Neural progenitor cell (in vitro differentiated cells): Measurements from ENCODE around the gene ID4.

Experiments used
- CTCF ChIP-seq: fragments of 200-600 bp; sonication (generic); IDR thresholded peaks from 2 replicates; pipeline ENCODE4 v1.5.1; 2017; ENCODE audit warnings: antibody characterized with exemption, mild to moderate bottlenecking
- EZH2 ChIP-seq: fragments of 200-600 bp; sonication (generic); IDR thresholded peaks from 2 replicates; pipeline ENCODE4 v1.6.1; 2017; ENCODE audit warnings: antibody characterized with exemption, mild to moderate bottlenecking, moderate library complexity

DNA sequence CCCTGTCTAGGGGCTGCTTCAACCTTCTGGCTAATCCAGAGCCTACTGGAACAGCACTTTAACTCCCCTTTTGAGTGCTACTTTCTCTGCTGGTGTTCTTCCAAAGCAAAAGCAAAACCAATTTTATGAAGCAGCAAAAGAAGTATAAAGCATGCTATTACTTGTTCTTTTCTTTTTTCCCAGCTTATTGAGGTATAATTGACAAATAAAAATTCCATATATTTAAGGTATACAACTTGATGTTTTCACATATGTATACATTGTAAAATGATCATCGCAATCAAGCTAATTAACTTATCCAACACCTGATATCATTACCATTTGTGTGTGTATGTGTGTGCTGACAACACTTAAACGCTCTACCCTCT, 14.9 kb downstream of the ID4 start:
- TF ChIP-seq CTCF (no peak), EZH2 (no peak)
